PFSK-1 (cell line): ENCODE data around the gene AFM.

Experiments used
- FOXP2 ChIP-seq: optimal IDR thresholded peaks from 2 replicates; pipeline ENCODE3; 2011; ENCODE audit warnings: borderline replicate concordance, control low read depth, inconsistent platforms; ENCODE audit not compliant: insufficient read depth; ENCODE audit errors: extremely low read length, extremely low read depth
- POLR2AphosphoS5 ChIP-seq: IDR thresholded peaks from 2 replicates; pipeline ENCODE4 v1.6.1; 2012; ENCODE audit warnings: low read depth, mild to moderate bottlenecking, control low read depth, low read length, moderate library complexity
- REST ChIP-seq, 2 experiments: IDR thresholded peaks; 2 replicates each; pipeline versions ENCODE4 v1.6.1 to v1.8.0; 2011 to 2012; ENCODE audit warnings: low read depth in 2 of 2, low read length in 2 of 2, control low read depth in 1 of 2, inconsistent platforms in 1 of 2, mild to moderate bottlenecking in 1 of 2, moderate library complexity in 1 of 2; ENCODE audit not compliant: insufficient read depth in 1 of 2
- SIN3A ChIP-seq: IDR thresholded peaks from 2 replicates; pipeline ENCODE4 v1.6.1; 2012; ENCODE audit warnings: mild to moderate bottlenecking, low read length, moderate library complexity, borderline replicate concordance; ENCODE audit not compliant: insufficient read depth
- TAF1 ChIP-seq: IDR thresholded peaks from 2 replicates; pipeline ENCODE4 v1.6.1; 2012; ENCODE audit warnings: low read length, control low read depth, borderline replicate concordance; ENCODE audit not compliant: insufficient read depth

- TF ChIP-seq SIN3A: no peak
- TF ChIP-seq REST (IDR thresholded peaks at IDR 0.05; ENCODE audit: insufficient read depth in 1 of 2, low read depth in 2 of 2, low read length in 2 of 2): no peak
- TF ChIP-seq POLR2AphosphoS5: no peak
- TF ChIP-seq TAF1: no peak
- TF ChIP-seq FOXP2: no peak
Measured at GRCh38 chr4:73528171-73528570, 46.6 kb downstream of the AFM start.
